A673 (cell line): ENCODE results near the gene SYNE1.

ENCODE experiments used
- CTCF ChIP-seq: fragments of 300-800, 200-600 bp; sonication (generic); conservative IDR thresholded peaks from 2 replicates; pipeline ENCODE4 v1.5.1; 2017; ENCODE audit warnings: low read depth, mild to moderate bottlenecking, antibody characterized with exemption, low read length, moderate library complexity, mixed read lengths
- EZH2 ChIP-seq: fragments of 200-600 bp; sonication (generic); IDR thresholded peaks from 2 replicates; pipeline ENCODE4 v1.6.1; 2017; ENCODE audit warnings: borderline replicate concordance, low read depth, mild to moderate bottlenecking, mixed read lengths, antibody characterized with exemption, low read length; ENCODE audit not compliant: poor library complexity, severe bottlenecking

GRCh38 chr6:152330961-152331360 is 306.2 kb downstream of the SYNE1 start:
- TF ChIP-seq CTCF: no peak
- no peak for TF ChIP-seq EZH2
